K562 (cell line): ENCODE data around the gene RNF212B. TPM values are rescaled to one million over a fixed set of nuclear protein-coding genes. Genes with fewer than 3 reads are reported as not detected.

Experiments used
- ATAC-seq: fragments of 200-7000 bp; cut with Tn5 transposase; 3 replicates; pipeline ENCODE4 v1.9.1; 2020; ENCODE audit warnings: moderate library complexity
- BruUV-seq: library from RNA; stranded (reverse); fragments of 400-500 nt; replicated peaks from 2 replicates; lab custom pipeline; 2021; lab: Mats Ljungman, UMichigan
- CTCF ChIA-PET: fragments of 300-600 bp; formaldehyde crosslinking; extraction: SDS; loops from one replicate; lab custom pipeline; 2021; ENCODE audit warnings: low intra/inter-chr PET ratio; lab: Yijun Ruan, JAX
- POLR2A ChIA-PET: fragments of 300-600, 350-650 bp; sonication (Branson Sonifier 250); formaldehyde crosslinking; extraction: SDS; loops from one replicate; lab custom pipeline; 2021; ENCODE audit warnings: antibody characterized with exemption, inconsistent platforms; lab: Yijun Ruan, JAX
- DNase-seq, 4 experiments: peaks; one replicate each; pipeline versions ENCODE4 v3.0.0 to v3.0.0-alpha.2; 2011 to 2018; ENCODE audit warnings: low spot score in 3 of 4, mixed read lengths in 3 of 4; ENCODE audit errors: extremely low read depth in 1 of 4
- FAIRE-seq: peaks from 2 replicates; lab custom pipeline; 2011; peaks lifted over from hg19 to GRCh38; lab: Jason Lieb, UNC
- H2AFZ ChIP-seq: 2 replicates; pipeline ENCODE4 v1.6.0; 2011; ENCODE audit warnings: low read depth, low read length, control low read depth, inconsistent platforms
- H3K27ac ChIP-seq: fragments of 200-600 bp; 3 replicates; pipeline ENCODE4 v1.8.0; 2011; ENCODE audit warnings: low read depth, mild to moderate bottlenecking, control low read depth, inconsistent platforms, low read length, moderate library complexity, mixed read lengths; ENCODE audit errors: extremely low read depth
- H3K27me3 ChIP-seq, 2 experiments: fragments of 300-600 bp in 1 of 2; 2 replicates in 1 of 2; 3 replicates in 1 of 2; pipeline versions ENCODE4 v1.6.0 to v1.8.0; 2011; ENCODE audit warnings: inconsistent platforms in 2 of 2, low read length in 2 of 2, mild to moderate bottlenecking in 1 of 2, mixed read lengths in 1 of 2, moderate library complexity in 1 of 2; ENCODE audit not compliant: control insufficient read depth in 2 of 2, insufficient read depth in 2 of 2
- H3K36me3 ChIP-seq: fragments of 300-600 bp; 3 replicates; pipeline ENCODE4 v1.8.0; 2011; ENCODE audit warnings: mild to moderate bottlenecking, low read length, inconsistent platforms; ENCODE audit not compliant: control insufficient read depth, insufficient read depth
- H3K4me1 ChIP-seq, 2 experiments: fragments of 200-600 bp in 1 of 2; replicated peaks in 1 of 2; 2 replicates in 1 of 2; 3 replicates in 1 of 2; pipeline versions ENCODE4 v1.5.1 to v1.8.0; 2011; ENCODE audit warnings: inconsistent platforms in 2 of 2, low read length in 2 of 2, mild to moderate bottlenecking in 1 of 2, mixed read lengths in 1 of 2, moderate library complexity in 1 of 2; ENCODE audit not compliant: control insufficient read depth in 2 of 2, insufficient read depth in 2 of 2
- H3K4me2 ChIP-seq: 2 replicates; pipeline ENCODE4 v1.6.1; 2011; ENCODE audit warnings: low read length, control low read depth, inconsistent platforms, mixed read lengths; ENCODE audit not compliant: insufficient read depth
- H3K4me3 ChIP-seq: fragments of 200-600 bp; sonication (generic), shearing (Covaris generic); 2 replicates; pipeline ENCODE4 v1.5.1; 2016; ENCODE audit warnings: control low read depth, inconsistent platforms
- H3K79me2 ChIP-seq: fragments of 200-600 bp; 3 replicates; pipeline ENCODE4 v1.8.0; 2011; ENCODE audit warnings: low read length, inconsistent platforms; ENCODE audit not compliant: control insufficient read depth, insufficient read depth
- H3K9ac ChIP-seq, 2 experiments: 2 replicates each; pipeline versions ENCODE4 v1.6.0 to v1.6.1; 2011; ENCODE audit warnings: low read depth in 2 of 2, low read length in 2 of 2, control low read depth in 1 of 2, inconsistent platforms in 1 of 2, mild to moderate bottlenecking in 1 of 2, mixed read lengths in 1 of 2; ENCODE audit not compliant: insufficient read depth in 1 of 2
- H3K9me1 ChIP-seq: one replicate; pipeline ENCODE4 v1.6.0; 2011; ENCODE audit warnings: inconsistent platforms, mild to moderate bottlenecking, low read length, moderate library complexity; ENCODE audit not compliant: control insufficient read depth, insufficient read depth
- H3K9me3 ChIP-seq: replicated peaks from 2 replicates; pipeline ENCODE4 v1.5.1; 2011; ENCODE audit warnings: low read depth, low read length, inconsistent platforms; ENCODE audit not compliant: control insufficient read depth, insufficient read depth
- H4K20me1 ChIP-seq: replicated peaks from 2 replicates; pipeline ENCODE4 v1.6.1; 2011; ENCODE audit warnings: low read length, inconsistent platforms, mixed read lengths; ENCODE audit not compliant: control insufficient read depth, insufficient read depth
- BHLHE40 ChIP-seq: IDR thresholded peaks from 2 replicates; pipeline ENCODE4 v1.6.1; 2011; ENCODE audit warnings: low read length, improper control_type of control experiment
- CHCHD3 ChIP-seq: fragments of 250-450 bp; sonication (Bioruptor Pico); IDR thresholded peaks from 2 replicates; pipeline ENCODE4 v2.1.2; 2022; ENCODE audit warnings: mild to moderate bottlenecking
- CTBP1 ChIP-seq: fragments of 450-650 bp; IDR thresholded peaks from 2 replicates; pipeline ENCODE4 v1.6.1; 2016; ENCODE audit warnings: borderline replicate concordance
- DDX20 ChIP-seq: fragments of 450-650 bp; IDR thresholded peaks from 2 replicates; pipeline ENCODE4 v1.6.1; 2016; ENCODE audit warnings: missing genetic modification characterization, low read depth, mild to moderate bottlenecking, missing compliant biosample characterization, moderate library complexity
- E4F1 ChIP-seq: fragments of 250-450 bp; sonication (Bioruptor Pico); IDR thresholded peaks from 2 replicates; pipeline ENCODE4 v1.5.0; 2021; ENCODE audit warnings: mild to moderate bottlenecking, borderline replicate concordance
- EZH2 ChIP-seq: IDR thresholded peaks from 2 replicates; pipeline ENCODE4 v1.6.1; 2012; ENCODE audit warnings: low read depth, mild to moderate bottlenecking, inconsistent platforms, low read length, borderline replicate concordance
- MEF2A ChIP-seq: IDR thresholded peaks from 2 replicates; pipeline ENCODE4 v1.6.1; 2011; ENCODE audit warnings: low read depth, mild to moderate bottlenecking, low read length, moderate library complexity; ENCODE audit not compliant: control insufficient read depth
- NR2F6 ChIP-seq: fragments of 450-650 bp; formaldehyde crosslinking; IDR thresholded peaks from 2 replicates; pipeline ENCODE4 v1.4.0; 2020; ENCODE audit warnings: mild to moderate bottlenecking
- POLR2A ChIP-seq: fragments of 450-650 bp; conservative IDR thresholded peaks from 2 replicates; pipeline ENCODE4 v1.6.1; 2016
- SMARCA5 ChIP-seq: fragments of 450-650 bp; IDR thresholded peaks from 2 replicates; pipeline ENCODE4 v1.6.1; 2016
- ZBED1 ChIP-seq: IDR thresholded peaks from 2 replicates; pipeline ENCODE4 v1.6.1; 2014
- ZBTB11 ChIP-seq, 3 experiments: fragments of 200-800 bp in 1 of 3; fragments of 250-450 bp in 1 of 3; fragments of 450-650 bp in 1 of 3; sonication (Bioruptor Pico) in 1 of 3; sonication (Bioruptor generic) in 1 of 3; formaldehyde crosslinking in 1 of 3; IDR thresholded peaks; 2 replicates each; pipeline versions ENCODE4 v1.6.1 to v1.8.0; 2016 to 2022; ENCODE audit warnings: mild to moderate bottlenecking in 2 of 3, missing genetic modification characterization in 2 of 3, missing compliant biosample characterization in 1 of 3, moderate library complexity in 1 of 3
- ZNF134 ChIP-seq: fragments of 250-450 bp; sonication (Bioruptor Pico); conservative IDR thresholded peaks from 2 replicates; pipeline ENCODE4 v1.4.0; 2020
- ZNF23 ChIP-seq: fragments of 250-450 bp; sonication (Bioruptor Pico); IDR thresholded peaks from 2 replicates; pipeline ENCODE4 v1.4.0; 2020; ENCODE audit warnings: mild to moderate bottlenecking
- ZNF561 ChIP-seq: fragments of 450-650 bp; formaldehyde crosslinking; conservative IDR thresholded peaks from 2 replicates; pipeline ENCODE4 v1.4.0; 2020; ENCODE audit warnings: mild to moderate bottlenecking, moderate library complexity
- ZNF76 ChIP-seq: fragments of 250-450 bp; sonication (Bioruptor Pico); IDR thresholded peaks from 2 replicates; pipeline ENCODE4 v1.4.0; 2020; ENCODE audit warnings: mild to moderate bottlenecking, moderate library complexity, borderline replicate concordance
- ZZZ3 ChIP-seq: fragments of 450-650 bp; IDR thresholded peaks from 2 replicates; pipeline ENCODE4 v1.6.1; 2016; ENCODE audit warnings: antibody characterized with exemption, mild to moderate bottlenecking, moderate library complexity
- WGBS: fragments of 100-300 bp; shearing (Covaris generic); methylation state at CpG from one replicate; pipeline ENCODE4 v1.1.6; 2016; ENCODE audit warnings: low coverage, mixed read lengths; ENCODE audit not compliant: insufficient coverage; ENCODE audit errors: missing lambda C conversion rate; 5-methylcytosine and 5-hydroxymethylcytosine counted together
- in situ Hi-C: fragments of 300-500 bp; cut with MboI; formaldehyde crosslinking; loops from 4 replicates; pipeline ENCODE4 v1.15.0; 2018; ENCODE audit warnings: inconsistent platforms, mixed read lengths
- intact Hi-C: fragments of 100-400 bp; cut with micrococcal nuclease; formaldehyde crosslinking; loops from 2 replicates; pipeline ENCODE4 v1.14.2; 2022
- polyA plus RNA-seq, 8 experiments: library from polyadenylated mRNA; depleted of rRNA in 4 of 8; stranded (reverse) in 5 of 8; unstranded in 3 of 8; fragments of >200 nt; fragmentation: Nextera tagmentation in 2 of 8; fragmentation: Illumina TruSeq in 1 of 8; extraction: Ambion mirVana in 2 of 8; extraction: Trizol in 1 of 8; gene quantifications; 2 replicates each; pipeline versions ENCODE4 v1.2.1 to v1.2.3, GENCODE V29; 2011 to 2014; ENCODE audit warnings: inconsistent platforms in 1 of 8, missing spikeins in 1 of 8
- total RNA-seq, 7 experiments: library from RNA; depleted of rRNA in 6 of 7; stranded (reverse); fragments of >200 nt in 6 of 7; fragmentation: Illumina TruSeq in 2 of 7; extraction: Trizol in 2 of 7; gene quantifications; 2 replicates each; pipeline versions ENCODE4 v1.2.1 to v1.2.3, GENCODE V29; 2011 to 2021; ENCODE audit warnings: low replicate concordance in 1 of 7
- TF ChIP-seq, protein P1 (sequence below): fragments of 250-450 bp; sonication (Bioruptor Pico); IDR thresholded peaks from 2 replicates; pipeline ENCODE4 v1.5.1; 2021; ENCODE audit warnings: mild to moderate bottlenecking

RNF212B gene
- total and polyA plus RNA-seq, 9 of the 15 experiments (the other 6 are each of a cell fraction or from before 2014, with no cell fraction given) = 0.15 to 0.43 (median 0.27) TPM; not detected in 3

DNA sequence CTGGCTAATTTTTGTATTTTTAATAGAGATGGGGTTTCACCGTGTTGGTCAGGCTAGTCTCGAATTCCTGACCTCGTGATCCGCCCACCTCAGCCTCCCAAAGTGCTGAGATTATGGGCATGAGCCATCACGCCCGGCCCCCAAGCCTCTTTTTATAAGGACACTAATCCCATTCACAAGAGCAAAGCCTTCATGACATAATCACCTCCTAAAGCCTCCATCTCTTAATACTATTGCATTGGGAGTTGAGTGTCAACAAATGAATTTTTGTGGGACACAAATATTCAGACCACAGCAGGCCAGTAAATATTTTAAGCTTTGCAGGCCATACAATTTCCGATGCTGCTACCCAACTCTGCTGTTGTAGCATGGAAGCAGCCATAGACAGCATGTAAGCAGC is 10.9 kb downstream of the RNF212B start:
- in situ Hi-C loops (no loop called here), intact Hi-C loops (no loop called here)
- no peaks in the 10 kb centered on the region; a peak in 3 of 5 replicates for H3K4me1 ChIP-seq
- H3K4me3 ChIP-seq = no peak overlapping the region
- H3K27me3 ChIP-seq = no peaks in the 10 kb centered on the region; a peak in 1 of 5 replicates
- FAIRE-seq (no peak), ATAC-seq (no peak), DNase-seq (no peak)
- no peaks in the 10 kb centered on the region for H3K36me3 ChIP-seq
- H3K79me2 ChIP-seq = no peaks in the 10 kb centered on the region
- no peaks in the 10 kb centered on the region for H3K9me1 ChIP-seq
- no peak overlapping the region for H3K4me2 ChIP-seq
- H3K9me3 ChIP-seq = no peaks in the 10 kb centered on the region
- no TSS peak for BruUV-seq
- POLR2A ChIA-PET = interaction anchor here (1.0 to 1.1 kb wide), 2 partner anchors 10 to 16 kb away, joined by 3 read pairs; partner anchors contain the start of gene RNF212B
- H3K9ac ChIP-seq = no peak overlapping the region
- H3K27ac ChIP-seq = no peak overlapping the region
- H4K20me1 ChIP-seq = no peaks in the 10 kb centered on the region
- CTCF ChIA-PET = no interaction called here
- H2AFZ ChIP-seq = no peak overlapping the region
- WGBS = 19% methylated on average over 2 of the region's 7 CpGs
- TF ChIP-seq CTBP1 (no peak), E4F1 (CRISPR knock-in tag) (no peak), DDX20 (tag) (no peak), ZNF76 (CRISPR knock-in tag) (no peak), MEF2A (no peak), CHCHD3 (CRISPR knock-in tag) (no peak), ZNF561 (CRISPR knock-in tag) (no peak), ZZZ3 (no peak), ZNF134 (CRISPR knock-in tag) (no peak), ZBTB11 (CRISPR knock-in tag; IDR thresholded peaks at IDR 0.05) (no peak), ZNF23 (CRISPR knock-in tag) (no peak), ZBED1 (no peak), POLR2A (no peak), SMARCA5 (no peak), EZH2 (no peak), BHLHE40 (no peak), NR2F6 (CRISPR knock-in tag) (no peak)
- TF ChIP-seq, protein P1, sequence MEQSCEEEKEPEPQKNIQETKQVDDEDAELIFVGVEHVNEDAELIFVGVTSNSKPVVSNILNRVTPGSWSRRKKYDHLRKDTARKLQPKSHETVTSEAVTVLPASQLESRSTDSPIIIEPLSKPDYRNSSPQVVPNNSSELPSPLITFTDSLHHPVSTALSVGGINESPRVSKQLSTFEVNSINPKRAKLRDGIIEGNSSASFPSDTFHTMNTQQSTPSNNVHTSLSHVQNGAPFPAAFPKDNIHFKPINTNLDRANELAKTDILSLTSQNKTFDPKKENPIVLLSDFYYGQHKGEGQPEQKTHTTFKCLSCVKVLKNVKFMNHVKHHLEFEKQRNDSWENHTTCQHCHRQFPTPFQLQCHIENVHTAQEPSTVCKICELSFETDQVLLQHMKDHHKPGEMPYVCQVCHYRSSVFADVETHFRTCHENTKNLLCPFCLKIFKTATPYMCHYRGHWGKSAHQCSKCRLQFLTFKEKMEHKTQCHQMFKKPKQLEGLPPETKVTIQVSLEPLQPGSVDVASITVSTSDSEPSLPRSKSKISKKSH (CRISPR knock-in tag) = no peak
